ENCODE measurements around the gene RNLS. TPM values are rescaled to one million over a fixed set of nuclear protein-coding genes. Genes with fewer than 3 reads are reported as not detected.

RNLS gene
- total RNA-seq, 4 donors from 2014 or later: 7.8 to 37.2 (median 26.2) TPM

DNA sequence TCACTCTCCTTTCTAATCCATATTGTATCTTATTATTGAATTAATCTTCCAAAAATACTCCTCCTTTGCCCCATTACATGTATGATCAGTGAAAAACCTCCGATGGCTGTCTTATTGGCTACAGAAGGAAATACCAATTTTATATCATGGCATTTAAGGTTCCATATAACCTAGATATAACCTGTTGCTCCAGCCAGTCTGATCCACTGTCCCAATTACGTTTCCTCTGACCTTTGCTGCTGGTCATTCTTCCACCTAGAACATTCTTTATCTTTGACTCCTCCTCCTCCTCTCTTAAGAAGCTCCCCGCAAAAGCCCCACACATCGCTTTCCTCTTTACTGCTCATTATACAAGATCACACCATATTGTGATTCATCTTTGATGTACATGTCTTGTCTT lies 161.5 kb downstream of the RNLS start:
- TF ChIP-seq, protein P1, sequence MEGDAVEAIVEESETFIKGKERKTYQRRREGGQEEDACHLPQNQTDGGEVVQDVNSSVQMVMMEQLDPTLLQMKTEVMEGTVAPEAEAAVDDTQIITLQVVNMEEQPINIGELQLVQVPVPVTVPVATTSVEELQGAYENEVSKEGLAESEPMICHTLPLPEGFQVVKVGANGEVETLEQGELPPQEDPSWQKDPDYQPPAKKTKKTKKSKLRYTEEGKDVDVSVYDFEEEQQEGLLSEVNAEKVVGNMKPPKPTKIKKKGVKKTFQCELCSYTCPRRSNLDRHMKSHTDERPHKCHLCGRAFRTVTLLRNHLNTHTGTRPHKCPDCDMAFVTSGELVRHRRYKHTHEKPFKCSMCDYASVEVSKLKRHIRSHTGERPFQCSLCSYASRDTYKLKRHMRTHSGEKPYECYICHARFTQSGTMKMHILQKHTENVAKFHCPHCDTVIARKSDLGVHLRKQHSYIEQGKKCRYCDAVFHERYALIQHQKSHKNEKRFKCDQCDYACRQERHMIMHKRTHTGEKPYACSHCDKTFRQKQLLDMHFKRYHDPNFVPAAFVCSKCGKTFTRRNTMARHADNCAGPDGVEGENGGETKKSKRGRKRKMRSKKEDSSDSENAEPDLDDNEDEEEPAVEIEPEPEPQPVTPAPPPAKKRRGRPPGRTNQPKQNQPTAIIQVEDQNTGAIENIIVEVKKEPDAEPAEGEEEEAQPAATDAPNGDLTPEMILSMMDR (IDR thresholded peaks at IDR 0.05): no peak
- TF ChIP-seq POLR2A (IDR thresholded peaks at IDR 0.05) (no peak), EP300 (IDR thresholded peaks at IDR 0.05) (no peak)
- H3K36me3 ChIP-seq: no peaks in the 10 kb centered on the region

DNA sequence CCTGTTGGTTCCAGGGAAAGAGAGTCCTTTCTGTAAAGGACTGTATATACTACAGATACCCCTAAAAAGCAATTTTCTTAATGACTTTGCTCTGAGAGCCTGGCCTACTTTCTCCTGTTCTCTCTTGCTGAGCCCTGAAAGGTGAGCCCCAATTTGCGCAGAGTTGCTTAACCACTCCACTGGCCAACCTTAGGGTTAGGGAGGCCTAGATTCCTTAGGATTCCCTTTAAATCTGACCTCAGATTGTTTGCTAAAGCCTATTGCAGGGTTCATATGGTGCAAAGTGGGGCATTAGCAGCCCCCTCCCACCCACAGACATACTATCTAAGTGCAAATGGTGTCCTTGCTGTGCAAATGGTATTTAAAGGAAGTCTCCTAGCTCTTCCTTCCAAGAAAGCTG lies 164.2 kb downstream of the RNLS start:
- TF ChIP-seq EP300 (IDR thresholded peaks at IDR 0.05) (no peak), POLR2A (IDR thresholded peaks at IDR 0.05) (no peak)
- TF ChIP-seq, protein P1 (IDR thresholded peaks at IDR 0.05): no peak
- no peaks in the 10 kb centered on the region for H3K9me3 ChIP-seq
- WGBS, 2 donors: 94 to 100% methylated on average over 1 of the region's 1 CpG
- H3K4me1 ChIP-seq: peaks cover 0 to 20% (median 2%) of the 10 kb centered on the region in 4 donors
- no peak overlapping the region for H3K27ac ChIP-seq
- no peaks in the 10 kb centered on the region for H3K27me3 ChIP-seq
- no peaks in the 10 kb centered on the region for H3K36me3 ChIP-seq
- no peak for DNase-seq (ENCODE audit: low spot score in 2 of 2)
- no peak overlapping the region for H3K4me3 ChIP-seq

More for the DNA sequence above, 161.5 kb downstream of the RNLS start:
- 93 to 96% methylated on average over 4 of the region's 4 CpGs for WGBS, 2 donors
- H3K4me1 ChIP-seq: peaks cover 0 to 17% (median 2%) of the 10 kb centered on the region in 4 donors
- no peak for DNase-seq (ENCODE audit: low spot score in 2 of 2)
- H3K4me3 ChIP-seq: no peak overlapping the region
- H3K27ac ChIP-seq: no peak overlapping the region
- H3K9me3 ChIP-seq: no peaks in the 10 kb centered on the region
- no peaks in the 10 kb centered on the region for H3K27me3 ChIP-seq

DNA sequence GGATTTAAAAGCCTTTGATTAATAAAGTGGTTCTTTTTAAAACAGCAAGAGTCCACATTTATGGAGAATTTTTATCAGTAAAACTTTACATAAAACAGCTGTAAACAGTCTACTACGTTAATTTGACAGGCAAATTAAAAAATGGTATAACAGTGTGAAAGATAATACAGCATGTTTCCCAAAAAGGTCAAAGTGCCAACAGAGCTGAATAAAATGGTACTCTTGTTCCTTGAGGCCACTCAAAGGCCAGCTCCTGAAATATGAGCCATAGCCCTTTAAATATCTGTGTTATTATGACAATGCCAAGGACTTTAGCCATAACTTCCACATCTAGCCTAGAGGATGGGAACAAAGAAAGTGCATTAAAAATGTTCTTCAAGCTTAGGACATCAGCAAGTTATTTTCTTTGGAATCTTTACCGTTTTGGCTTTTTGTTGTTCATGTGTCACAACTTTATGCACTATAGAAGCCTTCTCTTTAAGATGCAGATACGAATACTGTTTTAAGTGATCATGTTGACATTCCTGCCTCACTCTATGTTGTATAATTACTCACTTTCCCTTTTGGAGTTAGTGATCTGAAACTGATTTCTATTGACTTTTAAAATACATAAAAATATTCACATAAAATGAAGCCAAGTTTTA lies 165.6 kb downstream of the RNLS start:
- WGBS, 2 donors: 33 to 34% methylated on average over 3 of the region's 3 CpGs
- Histone ChIP-seq H3K4me1 (peaks cover 0 to 20% (median 2%) of the 10 kb centered on the region in 4 donors), H3K36me3 (no peaks in the 10 kb centered on the region), H3K27ac (peak overlapping the region in 2 of 4 donors; percentile 20 to 61), H3K27me3 (no peaks in the 10 kb centered on the region), H3K9me3 (no peaks in the 10 kb centered on the region), H3K4me3 (no peak overlapping the region)
- no peak for TF ChIP-seq EP300 (IDR thresholded peaks at IDR 0.05)
- TF ChIP-seq, protein P1 (IDR thresholded peaks at IDR 0.05): no peak
- TF ChIP-seq POLR2A (IDR thresholded peaks at IDR 0.05): no peak
- no peak for DNase-seq (ENCODE audit: low spot score in 2 of 2)

DNA sequence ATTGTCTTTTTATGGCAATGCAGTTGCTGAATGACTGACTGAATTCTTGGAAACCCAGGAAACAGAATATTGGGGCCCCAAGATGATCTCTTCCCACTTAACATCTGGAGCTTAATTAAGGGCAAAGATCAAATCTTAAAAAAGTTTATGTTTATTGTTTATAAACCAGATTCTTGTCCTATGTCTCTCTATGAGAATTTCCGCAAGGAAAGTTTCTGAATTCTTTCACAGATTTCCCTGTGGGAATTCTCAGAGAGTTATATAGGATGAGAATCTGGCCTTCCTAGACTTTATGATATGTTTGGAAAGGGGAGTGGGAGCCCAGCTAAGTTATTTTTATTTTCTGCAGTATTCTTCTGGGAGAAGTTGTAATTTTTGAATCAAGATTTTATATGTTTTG lies 166.3 kb downstream of the RNLS start:
- Histone ChIP-seq H3K27ac (peak overlapping the region in 2 of 4 donors; percentile 20 to 61), H3K36me3 (no peaks in the 10 kb centered on the region), H3K4me1 (peaks cover 0 to 20% (median 2%) of the 10 kb centered on the region in 4 donors), H3K27me3 (no peaks in the 10 kb centered on the region), H3K9me3 (no peaks in the 10 kb centered on the region), H3K4me3 (no peak overlapping the region)
- TF ChIP-seq POLR2A (IDR thresholded peaks at IDR 0.05) (no peak), EP300 (IDR thresholded peaks at IDR 0.05) (no peak)
- TF ChIP-seq, protein P1 (IDR thresholded peaks at IDR 0.05): no peak
- no peak for DNase-seq (ENCODE audit: low spot score in 2 of 2)
- 78 to 90% methylated on average over 1 of the region's 1 CpG for WGBS, 2 donors

DNA sequence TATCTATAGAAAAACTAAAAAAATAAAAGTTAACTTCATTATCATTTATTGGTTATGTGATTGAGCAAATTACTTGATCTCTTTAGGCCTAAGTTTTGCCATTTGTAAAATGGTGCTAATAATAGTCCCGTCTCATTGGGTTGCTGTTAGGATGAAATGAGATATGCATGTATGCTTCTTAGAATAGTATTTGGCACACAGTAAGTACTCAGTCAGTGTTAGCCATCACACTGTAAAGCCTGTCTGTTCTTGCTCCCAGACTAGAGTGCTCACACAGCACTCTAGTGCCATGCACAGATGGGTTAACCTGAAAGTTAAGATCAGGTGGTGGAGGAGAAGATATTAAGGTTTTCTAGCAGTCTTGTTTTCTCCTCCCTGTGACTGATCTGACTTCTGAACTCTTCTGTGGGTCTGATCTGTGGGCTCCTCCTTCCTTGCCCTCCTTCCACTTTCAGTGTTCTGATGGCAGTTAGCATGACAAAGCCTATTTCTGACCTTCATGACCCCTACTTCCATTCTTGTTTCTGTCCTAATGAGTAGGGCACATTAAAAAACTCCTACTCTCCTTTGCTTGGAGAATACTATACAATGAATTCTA lies 167.5 kb downstream of the RNLS start:
- no peak overlapping the region for H3K27ac ChIP-seq
- H3K4me1 ChIP-seq: peaks cover 0 to 20% (median 2%) of the 10 kb centered on the region in 4 donors
- TF ChIP-seq EP300 (IDR thresholded peaks at IDR 0.05) (no peak), POLR2A (IDR thresholded peaks at IDR 0.05) (no peak)
- TF ChIP-seq, protein P1 (IDR thresholded peaks at IDR 0.05): no peak
- H3K27me3 ChIP-seq: no peaks in the 10 kb centered on the region
- no peak for DNase-seq (ENCODE audit: low spot score in 2 of 2)
- no peaks in the 10 kb centered on the region for H3K36me3 ChIP-seq
- no peak overlapping the region for H3K4me3 ChIP-seq
- no peaks in the 10 kb centered on the region for H3K9me3 ChIP-seq
- WGBS, 2 donors: 95 to 97% methylated on average over 1 of the region's 1 CpG

Measured in tibial nerve (tissue), 4 donors.